T follicular helper cell (primary cell): ENCODE measurements around the gene HPGD.

Source experiments
- DNase-seq: peaks from one replicate; pipeline ENCODE4 v3.0.0-alpha.2; 2020; ENCODE audit warnings: low read depth

The HPGD gene

DNA sequence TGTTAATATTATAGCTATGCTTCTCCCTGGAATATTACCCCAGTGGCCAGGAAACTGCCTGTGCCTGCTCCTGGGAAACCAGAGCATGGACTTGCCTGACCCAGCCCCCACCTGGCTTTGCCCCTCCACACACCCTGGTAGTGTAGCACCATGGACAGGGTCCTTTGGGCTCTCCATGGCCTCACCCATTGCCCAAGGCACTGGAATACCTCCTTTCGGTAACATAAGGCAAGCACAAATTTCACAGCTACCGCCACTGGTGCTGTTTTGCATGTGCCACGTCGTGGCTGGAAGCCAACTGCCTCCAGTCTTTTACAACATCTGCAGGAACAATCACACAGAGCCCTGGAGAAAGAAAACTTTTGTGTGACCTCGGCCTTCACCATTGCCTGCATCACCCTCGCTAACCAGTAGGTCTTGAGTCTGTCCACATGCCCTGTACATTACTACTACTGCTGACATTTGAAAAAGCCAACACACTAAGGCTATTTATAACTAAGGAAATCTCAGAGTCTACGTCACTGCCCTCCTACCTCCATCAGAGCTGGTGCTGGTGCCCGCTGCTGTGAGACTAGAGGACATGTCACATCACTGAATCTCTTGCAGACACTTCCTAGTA lies 47.7 kb downstream of the HPGD start:
- no peak for DNase-seq

DNA sequence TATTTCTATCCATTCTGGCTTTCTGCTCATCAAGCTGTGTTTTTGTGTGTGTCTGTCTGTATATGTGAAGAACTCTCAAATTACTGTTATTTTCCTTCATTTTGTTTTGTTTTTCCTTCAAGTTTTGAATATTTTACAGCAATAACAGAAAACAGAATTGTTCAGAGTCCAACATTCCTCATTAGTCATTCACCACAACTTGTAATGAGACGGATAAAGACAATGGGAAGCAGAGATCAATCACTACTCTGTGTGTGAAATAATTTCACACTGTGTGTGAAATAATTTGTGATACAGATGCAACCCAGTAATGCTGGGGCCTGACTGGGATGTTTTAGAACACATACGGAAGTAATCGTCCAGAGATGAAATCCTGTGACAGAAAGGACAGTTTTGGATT lies 55.2 kb downstream of the HPGD start:
- no peak for DNase-seq

DNA sequence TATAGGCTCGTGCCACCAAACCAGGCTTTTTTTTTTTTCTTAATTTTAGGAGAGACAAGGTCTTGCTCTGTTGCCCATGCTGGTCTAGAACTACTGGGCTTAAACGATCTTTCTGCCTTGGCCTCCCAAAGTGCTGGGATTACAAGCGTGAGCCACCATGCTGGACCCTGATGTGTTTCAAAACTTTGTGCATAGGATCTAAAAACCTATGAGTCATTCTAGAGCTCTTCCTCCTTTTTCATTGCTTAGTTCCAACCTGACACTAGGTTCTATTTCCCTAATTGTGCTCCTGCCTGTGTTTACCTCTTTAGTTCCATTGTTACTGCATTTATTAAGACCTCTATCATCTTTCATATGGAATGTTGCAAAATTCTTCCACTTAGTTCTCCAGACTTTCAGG lies 57.3 kb downstream of the HPGD start:
- DNase-seq: no peak

DNA sequence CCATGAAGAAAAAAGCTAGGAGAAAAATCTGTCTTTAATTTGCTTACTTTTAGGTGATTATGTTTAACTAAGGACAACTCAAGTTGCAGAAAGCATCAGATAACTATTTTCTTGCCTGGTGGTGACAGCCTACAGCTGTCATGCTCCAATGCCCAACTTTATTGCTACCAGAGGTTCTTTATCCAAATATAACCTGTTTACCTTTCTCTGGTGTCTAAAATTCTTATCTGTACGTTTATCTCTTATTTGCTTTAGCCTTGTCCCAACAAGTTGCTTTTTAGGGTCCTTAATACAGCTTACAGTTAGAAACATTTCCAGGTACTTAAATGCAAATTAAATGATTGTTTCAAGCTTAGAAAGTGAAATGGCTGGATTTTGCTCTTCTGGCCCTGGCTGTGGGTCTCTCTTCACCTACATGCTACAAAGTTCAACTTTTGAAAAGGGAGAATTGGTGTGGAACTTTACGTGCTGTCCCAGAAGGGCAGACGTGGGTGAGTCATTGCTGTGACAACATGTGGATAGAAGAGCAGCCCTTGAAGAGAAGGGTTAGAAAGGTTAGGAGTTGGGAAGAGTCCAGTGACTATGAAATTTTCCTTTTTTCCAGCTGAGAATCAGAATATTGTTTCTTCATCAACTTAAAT lies 60.7 kb downstream of the HPGD start:
- DNase-seq: no peak

DNA sequence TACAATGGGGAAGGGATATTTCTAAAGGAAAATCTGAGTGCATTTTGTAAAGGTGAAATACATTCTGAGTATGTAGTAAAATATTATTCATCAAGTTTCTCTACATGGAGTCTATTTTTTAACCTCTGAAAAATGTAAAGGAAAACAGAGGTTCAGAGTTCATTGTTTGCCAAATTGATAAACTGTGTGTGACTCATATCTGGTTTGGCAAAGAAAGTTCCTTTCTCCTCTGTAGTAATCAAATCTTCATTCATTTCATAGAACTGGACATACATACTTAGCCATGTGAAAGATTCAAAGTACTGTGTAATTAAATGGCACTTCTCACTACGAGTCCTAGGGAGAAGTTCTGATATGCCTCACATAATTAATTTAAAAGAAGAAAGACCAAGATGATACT lies 61.6 kb downstream of the HPGD start:
- no peak for DNase-seq

DNA sequence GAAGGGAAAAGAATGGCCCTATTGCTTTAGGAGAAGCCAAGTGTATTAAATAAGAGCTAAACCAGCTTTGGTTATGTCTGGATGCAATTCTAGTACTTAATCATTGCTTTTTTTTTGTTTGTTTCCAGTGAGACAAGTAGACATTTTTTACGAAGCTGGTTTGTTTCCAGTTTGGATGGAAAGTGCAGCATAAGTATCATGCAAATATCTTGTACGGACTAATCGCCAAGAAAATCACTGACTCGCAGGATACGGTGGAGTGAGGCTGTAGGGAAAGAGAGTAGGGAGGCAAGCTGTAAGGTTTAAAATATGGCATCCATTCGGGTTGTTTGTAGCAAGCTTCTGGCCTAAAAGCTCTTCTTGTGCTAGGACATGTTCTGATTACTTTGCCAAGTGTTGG lies 64.8 kb downstream of the HPGD start:
- no peak for DNase-seq

DNA sequence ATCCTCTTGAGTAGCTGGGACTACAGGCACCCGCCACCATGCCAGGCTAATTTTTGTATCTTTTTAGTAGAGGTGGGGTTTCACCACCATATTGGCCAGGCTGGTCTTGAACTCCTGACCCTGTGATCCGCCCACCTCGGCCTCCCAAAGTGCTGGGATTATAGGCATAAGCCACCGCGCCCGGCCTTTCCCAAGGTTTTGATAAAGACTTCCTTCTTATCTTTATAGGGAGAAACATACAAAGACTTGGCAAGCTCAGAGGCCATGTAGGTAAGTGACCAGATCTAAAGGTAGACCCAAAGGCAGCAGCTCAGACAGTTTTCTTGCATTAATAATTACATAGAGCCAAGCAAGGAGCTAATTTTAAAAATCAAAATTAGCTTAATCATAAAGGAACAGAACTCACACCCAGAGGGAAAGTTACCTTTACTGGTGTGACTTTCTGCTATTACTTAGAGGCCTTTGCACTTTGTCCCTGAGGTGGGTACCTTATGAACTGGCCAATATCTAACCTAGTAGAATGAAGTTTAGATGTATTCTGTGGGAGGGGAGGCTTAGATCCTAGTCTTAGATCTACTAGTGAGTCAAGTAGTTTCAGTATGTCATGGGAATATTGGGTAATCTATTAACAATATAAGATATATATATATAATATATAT lies 67.3 kb downstream of the HPGD start:
- DNase-seq: no peak

DNA sequence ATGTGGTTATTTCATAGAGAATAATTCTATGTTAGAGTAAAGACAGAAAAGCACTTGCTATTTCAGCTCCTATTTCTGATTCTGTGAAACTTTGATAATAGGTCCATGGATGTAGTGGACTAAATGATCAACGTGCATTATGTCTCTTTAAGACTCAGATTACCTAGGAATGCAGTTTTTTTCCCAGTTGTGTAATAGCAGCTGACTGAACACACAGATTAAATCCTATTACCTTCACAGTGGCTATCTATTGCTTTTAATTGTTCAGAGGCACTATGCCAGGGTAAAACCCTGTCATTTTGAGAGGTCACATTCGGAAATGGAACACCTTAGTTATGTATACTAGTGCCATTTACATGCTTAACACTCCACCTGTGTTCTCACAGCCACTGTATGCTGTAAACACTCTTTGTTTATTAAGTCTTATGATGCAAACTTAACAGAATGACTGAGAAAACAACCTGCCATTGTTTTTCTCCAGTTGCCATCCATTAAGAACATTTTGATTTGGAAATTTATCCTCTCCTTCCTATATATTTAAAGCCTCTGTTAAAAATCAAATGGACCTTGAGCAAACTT lies 70.5 kb downstream of the HPGD start:
- no peak for DNase-seq

DNA sequence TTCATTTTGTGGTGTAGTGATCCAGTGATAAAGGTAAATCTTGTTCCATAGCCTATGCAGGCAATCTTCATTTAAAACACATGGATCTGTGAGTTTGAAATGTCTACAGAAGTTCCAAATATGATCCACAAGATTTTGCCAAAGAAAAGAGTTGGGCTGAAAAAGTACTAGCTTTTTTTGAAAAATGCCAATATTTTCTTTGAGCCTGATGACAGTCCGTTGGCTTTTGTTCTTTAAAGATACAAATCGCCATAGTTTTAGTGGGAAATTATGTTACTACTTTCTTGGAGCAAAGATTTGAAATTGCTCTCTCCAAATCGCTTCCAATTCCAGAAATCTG lies 71.5 kb downstream of the HPGD start:
- DNase-seq: no peak

DNA sequence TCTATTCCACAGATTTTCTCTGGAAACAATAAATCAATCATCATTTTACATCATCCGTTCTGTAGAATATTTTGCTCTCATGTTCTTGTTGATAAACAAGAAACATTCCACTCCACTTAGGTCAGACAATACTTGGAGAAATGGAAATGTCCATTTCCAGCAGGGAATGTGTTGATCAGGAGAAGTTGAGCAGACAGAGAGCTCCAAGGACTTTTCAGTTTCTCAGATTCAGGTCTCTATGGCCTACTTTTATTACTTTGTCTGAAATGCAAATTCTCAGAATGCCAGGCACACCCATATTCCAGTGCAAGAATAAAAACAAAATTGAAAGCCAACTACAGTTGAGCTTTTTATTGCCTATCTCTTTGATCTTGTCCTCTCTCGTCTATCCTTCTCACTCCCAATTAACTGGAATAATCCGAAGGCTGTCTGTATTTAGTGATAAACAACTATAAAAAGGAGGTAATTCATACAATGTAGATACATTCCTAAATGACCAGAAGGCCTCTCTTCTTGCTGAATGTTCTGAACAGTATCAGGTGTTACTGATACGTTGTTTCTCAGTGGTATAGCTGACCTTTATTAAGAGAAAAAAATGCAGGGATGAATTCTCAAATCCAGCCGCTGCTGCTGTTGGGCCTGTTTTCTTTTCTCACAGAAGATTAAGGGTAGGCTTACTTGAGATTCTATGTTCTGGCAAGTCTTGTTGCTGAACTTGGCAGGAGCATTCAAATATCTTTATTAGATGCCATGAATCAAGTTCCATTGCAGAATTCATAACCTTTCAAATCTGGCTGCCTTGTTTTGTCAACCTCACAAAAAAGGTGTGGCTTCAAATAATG lies 72.1 kb downstream of the HPGD start:
- DNase-seq: no peak

DNA sequence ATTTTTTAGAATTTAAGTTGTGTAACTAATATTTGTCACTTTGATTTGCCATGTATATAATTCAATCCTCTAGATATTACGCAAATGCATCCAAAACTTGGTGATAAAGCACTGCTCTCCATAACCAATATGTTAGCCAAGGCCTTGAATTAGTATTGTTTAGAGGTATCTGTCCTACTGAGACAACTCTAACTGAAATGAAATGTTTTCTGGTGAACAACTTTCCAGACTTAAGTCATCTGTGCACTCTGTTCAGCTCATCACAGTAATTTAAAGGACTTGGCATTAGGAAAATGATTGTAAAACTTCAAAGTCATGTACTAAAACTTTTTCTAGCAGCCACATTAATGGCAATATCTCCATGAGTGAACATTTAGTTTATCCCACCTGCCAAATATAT lies 73.1 kb downstream of the HPGD start:
- no peak for DNase-seq

DNA sequence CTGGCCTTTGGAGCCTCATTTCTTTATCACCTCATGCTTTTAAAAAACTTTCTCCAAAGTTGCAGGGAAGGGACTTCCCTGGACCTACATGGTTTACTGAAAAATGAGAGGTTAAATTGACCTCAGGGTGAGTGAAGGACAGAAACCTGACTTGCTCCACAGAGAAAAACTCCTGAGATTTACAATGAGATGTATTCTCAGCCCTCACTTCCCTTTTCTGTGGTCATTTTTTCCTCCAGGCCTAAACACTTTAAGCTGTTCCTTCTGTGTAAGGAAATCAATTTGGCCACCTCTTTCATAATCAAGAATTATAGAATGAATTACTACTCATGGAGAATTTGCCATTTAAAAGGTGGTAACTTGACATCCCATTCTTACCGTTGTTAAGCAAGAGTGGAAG lies 77.9 kb downstream of the HPGD start:
- DNase-seq: no peak
